SJCRH30 (cell line): ENCODE results near the gene USP3. TPM values are rescaled to one million over a fixed set of nuclear protein-coding genes. Genes with fewer than 3 reads are reported as not detected.

Source experiments
- DNase-seq, 2 experiments: peaks; one replicate each; pipeline ENCODE4 v3.0.0-alpha.2; 2015 to 2020
- H3K27ac ChIP-seq: fragments of 250-450 bp; sonication (Bioruptor Pico); 2 replicates; pipeline ENCODE4 v1.5.1; 2020; ENCODE audit warnings: mild to moderate bottlenecking, moderate library complexity
- H3K27me3 ChIP-seq: fragments of 250-450 bp; sonication (Bioruptor Pico); 2 replicates; pipeline ENCODE4 v1.5.1; 2020; ENCODE audit warnings: mild to moderate bottlenecking, moderate library complexity
- H3K36me3 ChIP-seq: fragments of 250-450 bp; sonication (Bioruptor Pico); 2 replicates; pipeline ENCODE4 v1.5.1; 2020; ENCODE audit warnings: mild to moderate bottlenecking, moderate library complexity
- H3K4me1 ChIP-seq: fragments of 250-450 bp; sonication (Bioruptor Pico); 2 replicates; pipeline ENCODE4 v1.5.1; 2020; ENCODE audit warnings: mild to moderate bottlenecking, moderate library complexity
- H3K4me3 ChIP-seq: fragments of 250-450 bp; sonication (Bioruptor Pico); 2 replicates; pipeline ENCODE4 v1.5.1; 2020; ENCODE audit warnings: mild to moderate bottlenecking, moderate library complexity
- H3K9me3 ChIP-seq: fragments of 250-450 bp; sonication (Bioruptor Pico); replicated peaks from 2 replicates; pipeline ENCODE4 v1.5.1; 2020; ENCODE audit warnings: mild to moderate bottlenecking, moderate library complexity
- total RNA-seq: library from RNA; depleted of rRNA; stranded (reverse); fragments of >200 nt; shearing (Covaris generic); gene quantifications from 2 replicates; pipeline ENCODE4 v1.2.3, GENCODE V29; 2014

The USP3 gene
- total RNA-seq, 1 experiment from 2014 or later = 42.0 TPM

DNA sequence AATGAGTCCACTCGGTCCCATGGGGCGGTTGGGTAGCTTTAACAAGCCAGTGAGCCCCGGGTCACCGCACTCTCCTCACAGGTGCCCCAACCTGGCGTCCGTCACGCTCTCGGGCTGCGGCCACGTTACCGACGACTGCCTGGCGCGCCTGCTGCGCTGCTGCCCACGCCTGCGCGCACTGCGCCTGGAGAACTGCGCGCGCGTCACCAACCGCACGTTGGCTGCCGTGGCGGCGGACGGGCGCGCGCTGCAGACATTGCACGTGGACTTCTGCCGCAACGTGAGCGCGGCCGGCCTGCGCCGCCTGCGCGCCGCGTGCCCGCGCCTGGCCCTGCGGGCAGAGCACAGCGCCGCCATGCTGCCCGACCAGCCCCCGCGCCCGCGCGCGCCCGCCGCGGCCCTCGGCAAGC lies 96.2 kb downstream of the USP3 start:
- peak; percentile 68 to 77 for DNase-seq
- peak overlapping the region; percentile 55 for H3K27ac ChIP-seq
- peaks cover 15% of the 10 kb centered on the region for H3K4me1 ChIP-seq

DNA sequence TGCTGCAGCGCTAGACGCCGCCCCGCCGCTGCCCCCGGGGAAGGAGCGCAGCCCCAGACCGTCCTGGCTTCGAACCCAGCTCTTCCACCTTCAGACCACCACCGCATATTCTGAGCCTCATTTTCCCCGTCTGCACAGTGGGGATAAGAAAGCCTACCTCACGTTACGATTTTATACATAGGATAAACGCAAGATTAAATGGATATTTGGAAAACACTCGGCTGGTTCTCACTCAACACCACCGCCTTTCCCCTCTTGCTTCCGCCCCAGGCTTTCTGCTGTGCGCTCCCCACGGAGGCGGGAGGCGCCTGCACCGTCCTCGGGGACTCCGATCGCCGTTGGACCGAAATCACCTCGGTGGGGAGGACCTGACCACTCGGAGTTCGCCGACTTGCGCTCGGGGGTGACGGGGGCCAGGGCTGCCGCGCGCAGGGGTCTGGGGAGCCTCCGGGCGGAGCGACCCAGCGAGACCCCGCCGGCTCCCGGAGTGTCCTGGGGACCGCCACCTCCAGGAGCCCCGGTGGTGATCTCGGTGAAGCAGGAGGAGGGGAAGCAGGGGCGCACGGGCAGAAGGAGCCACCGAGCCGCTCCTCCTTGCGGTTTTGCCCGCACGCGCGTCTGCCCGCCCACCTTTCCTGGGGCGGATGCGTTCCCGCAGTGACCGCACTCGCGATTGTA lies 96.8 kb downstream of the USP3 start:
- DNase-seq = no peak
- Histone ChIP-seq H3K36me3 (no peaks in the 10 kb centered on the region), H3K4me3 (peak overlapping the region; percentile 66), H3K27me3 (no peaks in the 10 kb centered on the region), H3K9me3 (no peaks in the 10 kb centered on the region), H3K4me1 (peaks cover 10% of the 10 kb centered on the region), H3K27ac (peak overlapping the region; percentile 21; the same call in 1 of the 2 replicates)

More for the DNA sequence above, 96.2 kb downstream of the USP3 start:
- Histone ChIP-seq H3K36me3 (no peaks in the 10 kb centered on the region), H3K9me3 (no peaks in the 10 kb centered on the region), H3K27me3 (no peaks in the 10 kb centered on the region), H3K4me3 (peak overlapping the region; percentile 66)

GRCh38 chr15:63601704-63602185 lies 97.4 kb downstream of the USP3 start:
- no peaks in the 10 kb centered on the region for H3K27me3 ChIP-seq
- H3K4me3 ChIP-seq = peak overlapping the region; percentile 66
- no peaks in the 10 kb centered on the region for H3K9me3 ChIP-seq
- no peak for DNase-seq
- peaks cover 6% of the 10 kb centered on the region; the same call in 1 of the 2 replicates for H3K4me1 ChIP-seq
- no peaks in the 10 kb centered on the region for H3K36me3 ChIP-seq
- H3K27ac ChIP-seq = no peak overlapping the region

GRCh38 chr15:63602595-63602994 lies 98.2 kb downstream of the USP3 start:
- no peak overlapping the region for H3K4me3 ChIP-seq
- no peaks in the 10 kb centered on the region for H3K27me3 ChIP-seq
- H3K9me3 ChIP-seq = no peaks in the 10 kb centered on the region
- H3K27ac ChIP-seq = no peak overlapping the region
- peaks cover 4% of the 10 kb centered on the region; the same call in 1 of the 2 replicates for H3K4me1 ChIP-seq
- DNase-seq = no peak
- no peaks in the 10 kb centered on the region for H3K36me3 ChIP-seq

GRCh38 chr15:63603516-63603915 lies 99.1 kb downstream of the USP3 start:
- Histone ChIP-seq H3K4me3 (no peak overlapping the region), H3K27ac (no peak overlapping the region), H3K4me1 (peaks cover 4% of the 10 kb centered on the region; the same call in 1 of the 2 replicates), H3K27me3 (no peaks in the 10 kb centered on the region), H3K9me3 (no peaks in the 10 kb centered on the region), H3K36me3 (no peaks in the 10 kb centered on the region)
- DNase-seq = no peak

- no peaks in the 10 kb centered on the region for H3K36me3 ChIP-seq
- H3K27ac ChIP-seq = no peak overlapping the region
- H3K27me3 ChIP-seq = no peaks in the 10 kb centered on the region
- no peak for DNase-seq
- H3K4me3 ChIP-seq = no peak overlapping the region
- peaks cover 4% of the 10 kb centered on the region; the same call in 1 of the 2 replicates for H3K4me1 ChIP-seq
- H3K9me3 ChIP-seq = no peaks in the 10 kb centered on the region
Measured at GRCh38 chr15:63604281-63604680, 99.9 kb downstream of the USP3 start.

- H3K36me3 ChIP-seq = no peaks in the 10 kb centered on the region
- no peaks in the 10 kb centered on the region for H3K9me3 ChIP-seq
- H3K4me3 ChIP-seq = no peak overlapping the region
- no peak overlapping the region for H3K27ac ChIP-seq
- no peaks in the 10 kb centered on the region for H3K27me3 ChIP-seq
- peaks cover 8% of the 10 kb centered on the region; the same call in 1 of the 2 replicates for H3K4me1 ChIP-seq
- DNase-seq = no peak
Measured at GRCh38 chr15:63605036-63605435, 100.6 kb downstream of the USP3 start.

DNA sequence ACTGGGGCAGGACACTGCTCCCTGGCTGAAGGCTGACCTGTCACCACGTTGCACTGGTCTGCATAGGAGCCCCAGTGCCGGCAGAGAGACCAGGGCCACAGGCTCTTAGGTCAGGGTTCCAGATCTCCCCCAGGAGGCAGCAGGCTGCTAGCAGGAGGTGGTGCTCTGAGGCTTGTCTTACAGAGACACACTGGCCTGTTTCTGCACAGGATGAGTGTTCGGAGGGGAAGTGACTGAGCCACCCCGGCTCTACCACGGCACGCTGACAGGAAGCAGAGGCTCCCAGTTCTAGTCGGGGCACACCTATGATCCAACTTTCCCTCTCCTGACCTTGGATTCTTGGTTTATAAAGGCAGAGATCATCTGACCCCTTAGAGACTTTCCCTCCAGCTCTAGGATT lies 101.4 kb downstream of the USP3 start:
- no peaks in the 10 kb centered on the region for H3K9me3 ChIP-seq
- H3K4me1 ChIP-seq = peaks cover 13% of the 10 kb centered on the region
- H3K4me3 ChIP-seq = no peak overlapping the region
- H3K27ac ChIP-seq = no peak overlapping the region
- no peaks in the 10 kb centered on the region for H3K27me3 ChIP-seq
- no peak for DNase-seq
- no peaks in the 10 kb centered on the region for H3K36me3 ChIP-seq

DNA sequence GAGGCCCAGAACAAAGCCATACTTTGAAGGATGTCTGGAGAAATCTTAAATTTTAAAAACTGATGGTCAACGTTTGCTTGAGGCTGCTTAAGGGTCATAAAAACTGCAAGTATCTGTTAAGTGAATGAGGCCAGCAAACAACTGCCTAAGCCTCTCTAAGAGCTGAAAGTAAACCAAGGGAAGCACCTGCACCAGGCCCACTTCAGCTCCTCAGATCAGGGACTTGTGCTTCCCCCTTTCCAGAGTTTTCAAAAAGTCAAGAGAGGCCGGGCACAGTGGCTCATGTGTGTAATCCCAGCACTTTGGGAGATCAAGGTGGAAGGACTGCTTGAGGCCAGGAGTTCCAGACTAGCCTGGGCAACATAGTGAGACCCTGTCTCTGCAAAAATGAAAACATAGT lies 101.9 kb downstream of the USP3 start:
- no peak for DNase-seq
- H3K9me3 ChIP-seq = no peaks in the 10 kb centered on the region

GRCh38 chr15:63608989-63609388 lies 104.6 kb downstream of the USP3 start:
- H3K4me3 ChIP-seq = no peak overlapping the region
- H3K27ac ChIP-seq = no peak overlapping the region
- H3K4me1 ChIP-seq = peaks cover 19% of the 10 kb centered on the region
- DNase-seq = no peak
- H3K9me3 ChIP-seq = no peaks in the 10 kb centered on the region
- H3K36me3 ChIP-seq = no peaks in the 10 kb centered on the region
- H3K27me3 ChIP-seq = no peaks in the 10 kb centered on the region

More for the DNA sequence above, 101.9 kb downstream of the USP3 start:
- Histone ChIP-seq H3K4me3 (no peak overlapping the region), H3K36me3 (no peaks in the 10 kb centered on the region), H3K4me1 (peaks cover 15% of the 10 kb centered on the region), H3K27me3 (no peaks in the 10 kb centered on the region), H3K27ac (no peak overlapping the region)

- Histone ChIP-seq H3K27me3 (no peaks in the 10 kb centered on the region), H3K27ac (no peak overlapping the region), H3K9me3 (no peaks in the 10 kb centered on the region), H3K4me3 (no peak overlapping the region), H3K36me3 (no peaks in the 10 kb centered on the region), H3K4me1 (peaks cover 19% of the 10 kb centered on the region)
- DNase-seq = no peak
Measured at GRCh38 chr15:63609448-63609847, 105.1 kb downstream of the USP3 start.

- no peaks in the 10 kb centered on the region; the same call in 1 of the 2 replicates for H3K36me3 ChIP-seq
- H3K27ac ChIP-seq = peak overlapping the region; percentile 74
- peaks cover 19% of the 10 kb centered on the region for H3K4me1 ChIP-seq
- no peak overlapping the region for H3K4me3 ChIP-seq
- H3K9me3 ChIP-seq = no peaks in the 10 kb centered on the region
- no peaks in the 10 kb centered on the region for H3K27me3 ChIP-seq
- peak; percentile 86 to 96 for DNase-seq
Measured at GRCh38 chr15:63610209-63610841, 105.9 kb downstream of the USP3 start.

- H3K27ac ChIP-seq = peak overlapping the region; percentile 74
Measured at GRCh38 chr15:63611177-63611576, 106.8 kb downstream of the USP3 start.

GRCh38 chr15:63612300-63612699 lies 107.9 kb downstream of the USP3 start:
- Histone ChIP-seq H3K36me3 (no peaks in the 10 kb centered on the region; the same call in 1 of the 2 replicates), H3K4me1 (peaks cover 23% of the 10 kb centered on the region), H3K9me3 (no peaks in the 10 kb centered on the region), H3K4me3 (no peak overlapping the region), H3K27ac (no peak overlapping the region), H3K27me3 (no peaks in the 10 kb centered on the region)
- DNase-seq = no peak

More at GRCh38 chr15:63611177-63611576, 106.8 kb downstream of the USP3 start:
- peak; percentile 86 to 96 for DNase-seq
- Histone ChIP-seq H3K4me3 (no peak overlapping the region), H3K27me3 (no peaks in the 10 kb centered on the region), H3K36me3 (no peaks in the 10 kb centered on the region; the same call in 1 of the 2 replicates), H3K4me1 (peaks cover 22% of the 10 kb centered on the region), H3K9me3 (no peaks in the 10 kb centered on the region)

DNA sequence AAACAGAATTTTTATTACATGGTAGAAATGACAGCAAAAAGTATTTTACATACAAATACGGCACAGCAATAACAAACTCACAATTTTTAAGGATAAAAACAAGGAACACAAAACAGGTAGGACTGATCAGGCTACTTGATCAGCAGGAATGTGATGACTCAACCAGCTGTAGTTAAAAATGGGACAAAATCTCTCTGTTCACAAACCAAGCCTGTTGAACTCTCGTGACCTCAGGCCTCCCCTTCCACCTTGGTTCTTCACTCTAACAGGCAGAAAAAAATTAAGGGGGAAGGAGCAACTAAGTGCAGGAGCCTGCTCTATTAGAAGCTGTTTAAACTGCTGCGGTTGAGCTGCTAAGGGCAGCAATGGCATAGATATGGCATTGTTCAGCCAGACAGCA lies 111.5 kb downstream of the USP3 start:
- H3K27me3 ChIP-seq = no peaks in the 10 kb centered on the region
- no peak overlapping the region for H3K4me3 ChIP-seq
- H3K4me1 ChIP-seq = peaks cover 13% of the 10 kb centered on the region
- H3K36me3 ChIP-seq = peaks cover 2% of the 10 kb centered on the region; the same call in 1 of the 2 replicates
- no peak overlapping the region for H3K27ac ChIP-seq
- no peak for DNase-seq
- H3K9me3 ChIP-seq = no peaks in the 10 kb centered on the region
